Endodermal cell (in vitro differentiated cells): ENCODE measurements around the gene TIMM44. TPM values are rescaled to one million over a fixed set of nuclear protein-coding genes. Genes with fewer than 3 reads are reported as not detected.
"Not testable (repeated sequence)": the region's sequence is repeated elsewhere in the genome, so short reads cannot be mapped to it uniquely, and the experiment has no call there.

Experiments
- DNase-seq: peaks from one replicate; pipeline ENCODE4 v3.0.0-alpha.2; 2017
- H3K27ac ChIP-seq: 2 replicates; pipeline ENCODE4 v1.5.1; 2013; ENCODE audit warnings: mild to moderate bottlenecking, low read depth, low read length, moderate library complexity
- H3K27me3 ChIP-seq: 2 replicates; pipeline ENCODE4 v1.6.1; 2013; ENCODE audit warnings: mild to moderate bottlenecking, low read length, moderate library complexity; ENCODE audit not compliant: insufficient read depth, control insufficient read depth, poor library complexity, severe bottlenecking
- H3K36me3 ChIP-seq: 2 replicates; pipeline ENCODE4 v1.7.0; 2013; ENCODE audit warnings: mild to moderate bottlenecking, low read length, moderate library complexity; ENCODE audit not compliant: control insufficient read depth, insufficient read depth
- H3K4me1 ChIP-seq: one replicate; pipeline ENCODE4 v1.7.0; 2013; ENCODE audit warnings: low read length; ENCODE audit not compliant: control insufficient read depth, insufficient read depth
- H3K4me3 ChIP-seq: 2 replicates; pipeline ENCODE4 v1.5.1; 2013; ENCODE audit warnings: mild to moderate bottlenecking, low read length, moderate library complexity
- H3K9ac ChIP-seq: 2 replicates; pipeline ENCODE4 v1.6.1; 2013; ENCODE audit warnings: mild to moderate bottlenecking, low read length, moderate library complexity; ENCODE audit not compliant: poor library complexity, severe bottlenecking; ENCODE audit errors: extremely low read depth
- H3K9me3 ChIP-seq: 2 replicates; pipeline ENCODE4 v1.6.1; 2013; ENCODE audit warnings: mild to moderate bottlenecking, low read length, moderate library complexity; ENCODE audit not compliant: control insufficient read depth
- H3K27ac Mint-ChIP-seq: 2 replicates; pipeline ENCODE4 v1.8.0; 2020; ENCODE audit warnings: mixed read lengths
- H3K27me3 Mint-ChIP-seq: 2 replicates; pipeline ENCODE4 v1.8.0; 2021; ENCODE audit warnings: mild to moderate bottlenecking, mixed read lengths; ENCODE audit not compliant: insufficient read depth
- H3K36me3 Mint-ChIP-seq: 2 replicates; pipeline ENCODE4 v1.8.0; 2020; ENCODE audit warnings: low read depth, mixed read lengths
- H3K4me1 Mint-ChIP-seq: 2 replicates; pipeline ENCODE4 v1.8.0; 2020; ENCODE audit warnings: mixed read lengths
- H3K4me3 Mint-ChIP-seq: 2 replicates; pipeline ENCODE4 v1.8.0; 2020; ENCODE audit warnings: mild to moderate bottlenecking, moderate library complexity, mixed read lengths
- H3K9me3 Mint-ChIP-seq: 2 replicates; pipeline ENCODE4 v1.8.0; 2020; ENCODE audit warnings: mild to moderate bottlenecking, mixed read lengths
- WGBS, 2 experiments: methylation state at CpG; one replicate each; pipeline versions ENCODE4 v1.1.5 to v1.1.7; 2013; ENCODE audit warnings: missing lambda C conversion rate in 2 of 2, mixed read lengths in 1 of 2; ENCODE audit not compliant: insufficient coverage in 1 of 2, insufficient read length in 1 of 2; 5-methylcytosine and 5-hydroxymethylcytosine counted together
- total RNA-seq, 2 donors: library from RNA; stranded (reverse); fragmentation: NEBNext Ultra II Directional in 1 of 2; extraction: Animal tissue kit (Norgen Biotek cat#: 25700) in 1 of 2; gene quantifications; 2 replicates in 1 of 2; 3 replicates in 1 of 2; pipeline ENCODE4 v1.2.1, GENCODE V29; 2021
- TF ChIP-seq, protein P1 (sequence below): fragments of 200-600 bp; sonication (generic); conservative IDR thresholded peaks from 2 replicates; pipeline ENCODE4 v1.5.0; 2021; ENCODE audit warnings: antibody characterized with exemption, mild to moderate bottlenecking

TIMM44 gene
- total RNA-seq, 2 donors from 2014 or later: 78.1 to 80.0 TPM

DNA sequence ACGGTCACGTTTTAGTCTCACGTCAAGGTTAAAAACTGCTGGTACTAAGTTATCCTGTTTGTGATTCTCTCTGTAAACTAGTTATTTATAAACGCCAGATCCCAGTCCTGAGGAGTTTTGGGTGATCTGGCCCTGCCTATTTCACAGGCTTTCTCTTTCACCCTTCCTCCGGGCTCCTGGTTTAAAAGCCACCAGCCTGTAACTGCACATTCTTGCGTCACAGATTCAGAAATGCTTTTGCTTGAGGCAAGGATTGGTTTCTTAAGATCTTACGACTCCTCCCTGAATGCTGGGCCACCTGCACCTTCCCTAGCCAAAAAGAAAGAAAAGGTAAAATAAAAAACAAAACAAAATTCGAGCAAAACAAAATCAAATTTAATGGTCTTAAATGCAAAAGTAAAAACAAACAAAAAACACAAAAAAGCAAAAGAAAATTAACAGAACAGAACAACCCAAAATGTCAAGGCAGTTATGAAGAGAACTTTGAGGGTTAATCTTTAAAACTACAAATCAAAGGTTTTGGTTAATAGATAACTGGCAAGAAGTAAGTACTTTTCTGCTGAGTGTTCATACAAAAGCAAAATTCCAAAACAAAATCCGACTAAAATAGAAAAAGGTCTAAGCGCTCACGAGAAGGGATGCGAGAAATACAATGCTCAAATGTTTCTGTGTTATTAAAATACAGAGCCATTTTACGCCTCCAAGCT, 18.6 kb upstream of the TIMM44 start:
- H3K27me3 Mint-ChIP-seq: no peaks in the 10 kb centered on the region
- peaks cover 42% of the 10 kb centered on the region for H3K36me3 Mint-ChIP-seq
- DNase-seq: no peak
- peaks cover 5% of the 10 kb centered on the region for H3K4me1 Mint-ChIP-seq
- H3K9me3 Mint-ChIP-seq: no peaks in the 10 kb centered on the region
- Histone ChIP-seq H3K27ac (no peak overlapping the region), H3K4me1 (peaks cover 7% of the 10 kb centered on the region), H3K9me3 (no peaks in the 10 kb centered on the region), H3K9ac (no peak overlapping the region), H3K27me3 (no peaks in the 10 kb centered on the region), H3K4me3 (no peak overlapping the region), H3K36me3 (peaks cover 78% of the 10 kb centered on the region)
- H3K4me3 Mint-ChIP-seq: no peak overlapping the region
- WGBS, 2 experiments: 93 to 97% methylated on average over 12 of the region's 13 CpGs
- TF ChIP-seq, protein P1, sequence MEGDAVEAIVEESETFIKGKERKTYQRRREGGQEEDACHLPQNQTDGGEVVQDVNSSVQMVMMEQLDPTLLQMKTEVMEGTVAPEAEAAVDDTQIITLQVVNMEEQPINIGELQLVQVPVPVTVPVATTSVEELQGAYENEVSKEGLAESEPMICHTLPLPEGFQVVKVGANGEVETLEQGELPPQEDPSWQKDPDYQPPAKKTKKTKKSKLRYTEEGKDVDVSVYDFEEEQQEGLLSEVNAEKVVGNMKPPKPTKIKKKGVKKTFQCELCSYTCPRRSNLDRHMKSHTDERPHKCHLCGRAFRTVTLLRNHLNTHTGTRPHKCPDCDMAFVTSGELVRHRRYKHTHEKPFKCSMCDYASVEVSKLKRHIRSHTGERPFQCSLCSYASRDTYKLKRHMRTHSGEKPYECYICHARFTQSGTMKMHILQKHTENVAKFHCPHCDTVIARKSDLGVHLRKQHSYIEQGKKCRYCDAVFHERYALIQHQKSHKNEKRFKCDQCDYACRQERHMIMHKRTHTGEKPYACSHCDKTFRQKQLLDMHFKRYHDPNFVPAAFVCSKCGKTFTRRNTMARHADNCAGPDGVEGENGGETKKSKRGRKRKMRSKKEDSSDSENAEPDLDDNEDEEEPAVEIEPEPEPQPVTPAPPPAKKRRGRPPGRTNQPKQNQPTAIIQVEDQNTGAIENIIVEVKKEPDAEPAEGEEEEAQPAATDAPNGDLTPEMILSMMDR: no peak
- H3K27ac Mint-ChIP-seq: no peak overlapping the region

DNA sequence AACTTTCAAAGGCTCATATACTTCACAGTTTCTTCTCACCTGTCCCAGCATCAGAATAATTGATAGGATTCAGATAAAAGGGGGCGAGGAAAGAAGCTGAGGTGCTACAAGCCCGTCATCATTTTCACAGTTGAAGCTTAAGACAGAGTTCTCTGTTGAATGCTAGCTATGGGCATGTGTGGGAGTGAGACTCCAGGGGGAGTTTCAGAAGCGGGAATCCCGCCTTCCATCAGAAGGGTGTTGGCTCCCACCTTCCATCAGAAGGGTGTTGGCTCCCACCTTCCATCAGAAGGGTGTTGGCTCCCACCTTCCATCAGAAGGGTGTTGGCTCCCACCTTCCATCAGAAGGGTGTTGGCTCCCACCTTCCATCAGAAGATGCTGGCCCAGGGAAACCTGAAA, 17.6 kb upstream of the TIMM44 start:
- H3K27ac Mint-ChIP-seq, DNase-seq, H3K4me3 ChIP-seq, H3K27me3 Mint-ChIP-seq, H3K9ac ChIP-seq, H3K9me3 Mint-ChIP-seq, H3K4me1 Mint-ChIP-seq, H3K4me1 ChIP-seq, H3K9me3 ChIP-seq, H3K27me3 ChIP-seq, H3K4me3 Mint-ChIP-seq: not testable (repeated sequence)
- 65 to 82% methylated on average over 2 to 4 of the region's 4 CpGs for WGBS, 2 experiments
- peaks cover 39% of the 10 kb centered on the region for H3K36me3 Mint-ChIP-seq
- Histone ChIP-seq H3K27ac (peak overlapping the region; percentile 58), H3K36me3 (peaks cover 68% of the 10 kb centered on the region)

DNA sequence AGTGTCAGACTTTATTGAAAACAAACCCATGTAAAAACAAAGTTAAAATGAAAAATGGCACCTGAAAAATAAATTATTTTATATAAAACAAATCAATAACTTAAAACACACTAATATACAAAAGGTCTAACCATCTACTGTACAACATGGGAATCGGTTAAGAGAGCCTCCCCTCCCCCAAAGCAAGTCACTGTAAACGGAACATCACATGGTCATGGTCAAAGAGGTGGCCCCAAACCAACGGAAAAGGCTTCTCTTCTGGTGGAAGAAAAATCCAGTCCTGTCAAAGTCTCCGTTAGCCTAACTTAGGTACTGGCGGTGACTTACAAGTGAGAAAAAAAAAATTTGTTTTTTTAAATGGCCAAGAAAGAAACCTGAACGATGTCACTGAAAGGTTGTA, 15.7 kb upstream of the TIMM44 start:
- H3K27ac ChIP-seq: no peak overlapping the region
- 92 to 96% methylated on average over 6 of the region's 6 CpGs for WGBS, 2 experiments
- peaks cover 27% of the 10 kb centered on the region for H3K36me3 Mint-ChIP-seq

More for the DNA sequence above, 15.7 kb upstream of the TIMM44 start:
- Histone ChIP-seq H3K4me1 (peaks cover 7% of the 10 kb centered on the region), H3K9ac (no peak overlapping the region), H3K27me3 (no peaks in the 10 kb centered on the region), H3K36me3 (peaks cover 50% of the 10 kb centered on the region), H3K9me3 (no peaks in the 10 kb centered on the region), H3K4me3 (no peak overlapping the region)
- Mint-ChIP-seq H3K27ac (no peak overlapping the region), H3K4me3 (no peak overlapping the region), H3K4me1 (peaks cover 5% of the 10 kb centered on the region), H3K9me3 (no peaks in the 10 kb centered on the region), H3K27me3 (no peaks in the 10 kb centered on the region)
- DNase-seq: no peak
- TF ChIP-seq, protein P1: no peak
